Nephron (organoid): ENCODE data around the gene SLC28A1.

Experiments used
- H3K27ac Mint-ChIP-seq, 3 experiments: 2 replicates each; pipeline ENCODE4 v1.8.0; 2020; ENCODE audit warnings: mixed read lengths in 3 of 3, mild to moderate bottlenecking in 2 of 3, moderate library complexity in 1 of 3
- H3K27me3 Mint-ChIP-seq: 2 replicates; pipeline ENCODE4 v1.8.0; 2021; ENCODE audit warnings: low read depth, mild to moderate bottlenecking, moderate library complexity, mixed read lengths
- H3K36me3 Mint-ChIP-seq: 2 replicates; pipeline ENCODE4 v1.8.0; 2020; ENCODE audit warnings: low read depth, mixed read lengths
- H3K4me1 Mint-ChIP-seq: 2 replicates; pipeline ENCODE4 v1.8.0; 2020; ENCODE audit warnings: mixed read lengths
- H3K4me3 Mint-ChIP-seq, 3 experiments: 2 replicates each; pipeline ENCODE4 v1.8.0; 2020; ENCODE audit warnings: mild to moderate bottlenecking in 3 of 3, mixed read lengths in 3 of 3, moderate library complexity in 2 of 3
- H3K9me3 Mint-ChIP-seq: 2 replicates; pipeline ENCODE4 v1.8.0; 2020; ENCODE audit warnings: mixed read lengths
- CTCF ChIP-seq, 3 experiments: fragments of 200-600 bp; sonication (generic); IDR thresholded peaks; one replicate each; pipeline ENCODE4 v1.5.0; 2021; ENCODE audit warnings: antibody characterized with exemption in 3 of 3; ENCODE audit not compliant: unreplicated experiment in 3 of 3

SLC28A1 gene

GRCh38 chr15:84942456-84942855, 58.0 kb downstream of the SLC28A1 start:
- H3K4me1 Mint-ChIP-seq = peaks cover 4% of the 10 kb centered on the region
- no peaks in the 10 kb centered on the region for H3K36me3 Mint-ChIP-seq
- H3K4me3 Mint-ChIP-seq = no peak overlapping the region
- H3K27me3 Mint-ChIP-seq = no peaks in the 10 kb centered on the region
- no peak overlapping the region for H3K27ac Mint-ChIP-seq
- TF ChIP-seq CTCF (IDR thresholded peaks at IDR 0.05; ENCODE audit: unreplicated experiment in 3 of 3) = no peak
- H3K9me3 Mint-ChIP-seq = no peaks in the 10 kb centered on the region

GRCh38 chr15:84944311-84944710, 59.8 kb downstream of the SLC28A1 start:
- no peak overlapping the region for H3K27ac Mint-ChIP-seq
- H3K27me3 Mint-ChIP-seq = no peaks in the 10 kb centered on the region
- no peak overlapping the region for H3K4me3 Mint-ChIP-seq
- no peaks in the 10 kb centered on the region for H3K9me3 Mint-ChIP-seq
- peaks cover 18% of the 10 kb centered on the region for H3K4me1 Mint-ChIP-seq
- H3K36me3 Mint-ChIP-seq = no peaks in the 10 kb centered on the region
- no peak for TF ChIP-seq CTCF (IDR thresholded peaks at IDR 0.05; ENCODE audit: unreplicated experiment in 3 of 3)

- Mint-ChIP-seq H3K27me3 (no peaks in the 10 kb centered on the region), H3K4me3 (no peak overlapping the region), H3K9me3 (no peaks in the 10 kb centered on the region), H3K4me1 (peaks cover 21% of the 10 kb centered on the region), H3K36me3 (no peaks in the 10 kb centered on the region), H3K27ac (no peak overlapping the region)
- TF ChIP-seq CTCF (IDR thresholded peaks at IDR 0.05; ENCODE audit: unreplicated experiment in 3 of 3) = no peak
Measured at GRCh38 chr15:84944861-84945260, 60.4 kb downstream of the SLC28A1 start.

GRCh38 chr15:84946772-84947489, 62.5 kb downstream of the SLC28A1 start:
- H3K9me3 Mint-ChIP-seq = no peaks in the 10 kb centered on the region
- no peaks in the 10 kb centered on the region for H3K36me3 Mint-ChIP-seq
- H3K27ac Mint-ChIP-seq = no peak overlapping the region
- peaks cover 3% of the 10 kb centered on the region for H3K27me3 Mint-ChIP-seq
- no peak for TF ChIP-seq CTCF (IDR thresholded peaks at IDR 0.05; ENCODE audit: unreplicated experiment in 3 of 3)
- H3K4me1 Mint-ChIP-seq = peaks cover 31% of the 10 kb centered on the region
- no peak overlapping the region for H3K4me3 Mint-ChIP-seq

- H3K27ac Mint-ChIP-seq = peak overlapping the region in 1 of 3 experiments; percentile 54
- H3K4me3 Mint-ChIP-seq = no peak overlapping the region
- H3K9me3 Mint-ChIP-seq = no peaks in the 10 kb centered on the region
- peaks cover 9% of the 10 kb centered on the region for H3K27me3 Mint-ChIP-seq
- no peaks in the 10 kb centered on the region for H3K36me3 Mint-ChIP-seq
- H3K4me1 Mint-ChIP-seq = peaks cover 31% of the 10 kb centered on the region
- TF ChIP-seq CTCF (IDR thresholded peaks at IDR 0.05; ENCODE audit: unreplicated experiment in 3 of 3) = no peak
Measured at GRCh38 chr15:84947947-84948830, 63.7 kb downstream of the SLC28A1 start.
